SIG-M5 (cell line): ENCODE measurements around the gene TTC23L.
"Not testable (repeated sequence)": the region's sequence is repeated elsewhere in the genome, so short reads cannot be mapped to it uniquely, and the experiment has no call there.

ENCODE experiments used
- DNase-seq: peaks from one replicate; lab custom pipeline; 2025; lab: John Stamatoyannopoulos, UW

The TTC23L gene, protein sequence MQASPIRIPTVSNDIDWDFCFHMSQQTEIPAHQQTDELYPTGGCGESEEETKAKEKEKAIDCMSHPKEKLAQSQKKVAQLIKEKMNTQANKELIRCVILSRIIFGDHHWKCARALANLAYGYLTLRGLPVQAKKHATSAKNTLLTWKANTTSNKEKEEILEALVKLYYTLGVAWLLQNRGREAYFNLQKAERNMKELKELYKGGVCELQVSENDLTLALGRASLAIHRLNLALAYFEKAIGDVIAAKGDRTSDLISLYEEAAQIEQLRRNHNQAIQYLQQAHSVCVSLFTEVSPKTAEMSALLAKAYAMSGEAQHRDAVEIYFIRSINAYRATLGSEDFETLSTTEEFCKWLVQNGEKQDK

DNA sequence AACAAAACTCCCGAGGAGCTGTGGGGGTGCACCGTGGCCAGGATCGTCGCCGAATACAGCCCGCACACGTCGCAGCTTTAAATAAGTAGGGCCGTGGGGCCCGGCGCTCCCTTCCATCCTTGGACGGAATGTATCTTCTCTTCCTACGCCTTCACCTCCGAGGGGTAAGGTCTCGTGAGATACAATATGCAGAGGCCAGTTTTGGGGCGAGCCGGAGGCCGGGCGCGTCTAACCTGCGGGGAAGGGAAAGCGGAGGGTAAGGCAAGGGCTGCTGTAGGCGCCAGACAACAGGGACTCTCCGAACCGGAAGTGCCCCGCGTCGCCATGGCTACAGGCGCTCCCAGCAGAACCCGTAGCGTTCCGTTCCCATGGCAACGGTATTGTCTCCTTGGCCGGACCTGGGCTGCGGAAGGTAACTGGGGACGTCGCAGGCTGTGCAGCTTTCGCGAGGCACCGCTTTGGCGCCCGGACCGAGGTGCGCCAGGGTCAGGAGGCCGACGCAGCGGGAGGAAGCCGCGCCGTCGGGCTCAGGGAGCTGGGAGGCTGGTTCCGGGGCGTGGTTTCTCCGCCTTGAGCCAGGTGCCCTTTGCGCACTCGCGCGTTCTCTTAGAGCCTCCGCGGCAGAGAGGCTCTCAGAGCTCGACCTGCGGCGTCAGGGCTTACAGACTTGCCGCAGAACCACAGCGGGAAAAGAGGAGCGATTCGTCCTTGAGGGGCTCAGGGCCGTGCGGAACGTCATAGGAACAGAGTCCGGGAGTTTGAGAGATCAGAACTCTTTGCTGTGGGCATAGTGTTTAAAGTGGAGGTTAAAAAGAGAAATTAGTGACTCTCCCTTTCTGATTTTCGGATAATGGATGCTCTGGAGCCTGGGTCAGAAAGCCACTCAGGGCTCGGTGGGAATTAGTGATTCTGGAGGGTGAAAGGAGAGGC, at the start of gene TTC23L:
Gene TTC23L (plus strand): TSS at position 380 of the 930 bp plus-strand sequence. CDS start 1,508 bp downstream, outside the sequence.
- DNase-seq: no peak

DNA sequence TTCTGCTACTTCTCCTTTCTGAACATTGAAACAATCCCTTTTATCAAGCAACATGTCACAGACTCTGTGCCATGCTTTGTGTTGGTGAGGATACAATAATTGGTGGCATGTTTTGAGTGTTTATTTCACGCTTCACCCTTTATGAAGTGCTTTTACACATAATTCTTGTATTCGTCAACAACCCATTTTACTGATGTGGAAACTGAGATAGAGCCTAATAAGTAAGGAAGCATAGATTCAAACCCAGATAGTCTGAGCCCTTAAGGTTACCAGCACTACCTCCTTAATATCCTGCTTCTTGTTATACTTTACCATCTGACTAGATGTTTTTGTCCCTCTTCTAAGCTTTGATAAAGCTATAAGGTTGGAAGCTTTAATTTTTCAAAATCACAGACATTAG, 49.3 kb upstream of the TTC23L start:
- DNase-seq: no peak

DNA sequence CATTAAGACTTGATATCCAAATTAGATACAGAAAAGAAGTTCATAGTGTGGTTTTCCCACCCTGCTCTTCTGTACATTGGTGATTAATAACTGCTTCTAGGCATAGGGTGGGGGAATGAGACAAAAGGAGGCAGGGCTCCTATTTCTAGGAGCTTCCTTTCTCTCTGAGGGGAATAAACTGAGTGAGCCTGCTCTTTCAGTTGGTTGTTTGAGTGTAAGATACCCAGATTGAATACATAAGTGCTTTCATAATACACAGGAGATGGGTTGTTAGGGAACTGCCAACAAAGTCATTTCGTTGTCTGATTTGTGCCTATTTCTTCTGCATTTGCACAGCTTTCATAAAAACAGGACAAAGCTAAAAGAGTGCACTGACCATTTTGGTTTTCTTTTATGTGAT, 48.9 kb upstream of the TTC23L start:
- no peak for DNase-seq

DNA sequence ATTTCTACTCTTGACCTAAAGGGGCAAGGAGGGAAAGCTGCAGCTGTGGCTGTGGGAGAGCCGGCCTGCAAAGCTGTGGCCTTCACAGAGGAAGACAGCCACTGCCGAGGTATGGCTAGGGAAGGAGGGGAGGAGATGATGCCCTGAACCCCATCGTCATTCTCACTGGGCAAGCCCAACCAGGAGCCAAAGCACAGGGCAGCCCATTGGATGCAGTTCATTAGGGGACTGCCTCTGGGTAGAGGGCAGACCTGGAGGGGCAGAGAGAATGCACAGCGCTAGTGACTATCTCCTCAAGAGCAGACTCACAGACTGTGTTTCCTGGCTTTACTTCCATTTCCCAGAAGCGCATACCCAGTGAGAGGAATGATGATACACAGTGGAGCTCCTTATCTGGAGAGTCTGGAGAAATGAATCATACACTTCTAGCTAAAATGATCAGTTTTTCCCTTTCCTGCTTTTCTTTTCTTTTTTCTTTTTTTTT, 47.2 kb upstream of the TTC23L start:
- no peak for DNase-seq

DNA sequence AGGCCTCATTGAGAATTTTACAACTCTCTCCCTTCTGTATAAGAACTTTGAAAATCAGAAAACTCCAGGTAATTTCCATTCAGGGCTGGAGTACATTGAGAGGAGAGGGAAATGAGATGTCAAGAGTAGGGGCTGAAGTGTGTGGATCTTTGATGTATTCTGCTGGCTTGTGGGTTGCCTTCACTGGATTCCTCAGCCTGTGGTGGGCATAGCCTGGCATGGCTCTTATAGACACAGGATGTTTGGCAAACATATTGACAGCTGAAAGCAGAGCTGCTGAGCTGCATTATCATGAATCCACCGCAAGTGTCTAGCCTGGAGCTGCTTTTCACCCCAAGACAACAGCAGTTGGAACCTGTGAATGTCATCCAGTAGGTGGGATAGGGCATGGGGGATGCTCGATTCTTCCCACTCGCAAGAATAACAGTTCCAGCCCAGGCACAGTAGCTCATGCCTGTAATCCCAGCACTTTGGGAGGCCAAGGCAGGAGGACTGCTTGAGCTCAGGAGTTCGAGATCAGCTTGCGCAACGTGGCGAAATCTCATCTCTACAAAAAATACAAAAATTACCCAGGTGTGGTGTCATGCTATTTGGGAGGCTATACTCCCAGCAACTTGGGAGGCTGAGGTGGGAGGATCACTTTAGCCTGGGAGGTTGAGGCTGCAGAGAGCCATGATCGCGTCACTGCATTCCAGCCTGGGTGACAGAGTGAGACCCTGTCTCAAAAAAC, 36.0 kb upstream of the TTC23L start:
- DNase-seq: no peak

DNA sequence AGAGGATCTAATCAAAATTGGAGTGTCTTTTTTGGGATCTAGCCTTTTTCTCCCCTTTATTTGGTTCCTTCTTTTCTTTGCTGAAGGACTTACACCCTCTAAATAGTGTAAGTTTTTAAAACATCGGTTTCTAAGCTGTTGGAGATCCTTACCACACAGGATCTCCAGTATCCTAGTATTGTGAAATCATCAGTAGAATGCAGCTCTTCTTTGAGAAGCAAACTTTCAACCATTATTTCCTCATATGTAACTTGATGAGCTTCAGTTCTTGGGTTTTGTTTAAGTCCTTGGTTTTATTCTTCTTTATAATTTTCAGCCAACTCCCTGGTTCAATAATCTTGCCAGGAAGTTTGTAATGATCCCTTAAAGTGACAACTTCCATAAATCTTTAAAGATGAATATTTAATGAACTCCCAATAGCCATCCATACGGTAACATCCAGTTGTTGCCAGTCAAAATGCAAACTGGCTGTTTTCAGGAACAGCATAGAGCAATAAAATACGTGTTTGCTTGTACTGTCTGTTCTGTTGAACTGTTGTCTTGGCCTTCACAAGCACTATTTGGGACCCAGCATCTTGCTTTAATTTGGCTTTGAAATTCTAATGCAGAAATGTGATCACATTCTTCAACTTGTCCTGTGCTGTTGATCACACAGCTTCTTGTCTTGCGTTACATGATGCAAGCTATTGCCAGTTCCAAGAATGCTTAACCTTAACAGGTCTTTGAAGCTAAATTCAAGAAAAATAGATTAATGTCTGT, 34.8 kb upstream of the TTC23L start:
- DNase-seq: no peak

DNA sequence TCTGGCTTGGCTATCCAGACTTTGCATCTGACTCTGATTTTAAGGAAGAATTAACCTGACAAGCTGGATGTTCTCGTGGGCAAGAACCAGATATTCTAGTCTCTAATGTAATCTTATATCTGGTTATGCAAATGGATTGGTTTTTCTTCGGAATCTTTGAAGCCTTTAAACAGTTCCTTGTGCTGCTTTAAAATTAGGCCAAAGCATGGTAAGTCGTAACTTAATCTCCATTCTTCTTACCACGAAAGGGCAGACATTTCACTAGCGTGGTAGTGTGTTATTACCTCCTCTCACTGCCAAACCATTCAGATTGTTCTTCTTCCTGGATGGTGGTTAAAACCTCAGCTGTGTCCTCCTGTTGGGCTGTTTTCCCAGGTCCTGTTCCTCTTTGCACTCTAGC, 34.1 kb upstream of the TTC23L start:
- no peak for DNase-seq

DNA sequence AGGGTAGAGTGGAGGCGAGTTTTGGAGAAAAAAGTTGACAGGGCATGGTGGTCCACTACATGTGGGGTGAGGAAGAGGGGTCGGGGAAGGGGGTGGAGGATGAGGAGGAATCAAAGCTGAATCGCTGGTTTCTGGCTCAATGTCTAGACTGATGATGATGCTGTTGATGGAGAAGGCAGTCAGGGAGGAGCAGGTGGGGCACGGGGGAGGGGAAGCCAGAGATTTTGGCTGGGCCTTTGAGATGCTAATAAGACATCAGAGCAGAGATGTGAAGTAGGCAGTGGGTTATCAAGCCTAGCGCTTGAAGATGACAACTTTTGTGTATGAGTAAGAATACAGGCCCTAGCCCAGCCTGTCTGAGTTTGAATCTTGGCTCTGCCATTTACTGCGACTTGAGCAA, 32.4 kb upstream of the TTC23L start:
- DNase-seq: no peak

DNA sequence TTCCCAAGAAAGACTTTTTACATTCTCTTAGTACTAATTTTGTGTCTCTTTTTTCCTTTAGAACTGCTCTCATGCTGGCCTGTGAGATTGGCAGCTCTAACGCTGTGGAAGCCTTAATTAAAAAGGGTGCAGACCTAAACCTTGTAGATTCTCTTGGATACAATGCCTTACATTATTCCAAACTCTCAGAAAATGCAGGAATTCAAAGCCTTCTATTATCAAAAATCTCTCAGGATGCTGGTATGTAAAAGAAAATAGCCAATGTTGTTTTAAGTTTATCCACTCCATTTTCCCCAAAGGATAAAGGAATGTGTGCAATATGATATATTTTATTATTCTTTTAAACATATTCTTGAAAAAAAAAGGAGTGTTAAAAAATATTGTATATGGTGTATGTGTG, 27.3 kb upstream of the TTC23L start:
- DNase-seq: no peak

DNA sequence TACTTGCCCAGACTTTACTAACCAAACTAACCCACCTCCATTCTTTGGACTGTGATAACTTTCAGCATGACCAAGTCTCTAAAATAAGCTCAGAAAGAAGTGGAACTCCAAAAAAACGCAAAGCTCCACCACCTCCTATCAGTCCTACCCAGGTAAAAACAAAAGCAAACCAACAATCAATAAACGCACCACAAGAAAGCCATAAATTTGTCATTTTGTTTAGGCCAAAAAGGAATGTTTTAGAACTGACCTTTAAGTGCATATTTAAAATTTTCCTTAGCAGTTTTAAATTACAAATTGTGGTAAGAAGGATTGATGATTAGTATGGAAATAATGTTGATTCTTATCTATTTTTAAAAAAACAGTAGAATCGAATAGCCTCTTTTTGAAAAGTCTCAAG, 25.5 kb upstream of the TTC23L start:
- no peak for DNase-seq

DNA sequence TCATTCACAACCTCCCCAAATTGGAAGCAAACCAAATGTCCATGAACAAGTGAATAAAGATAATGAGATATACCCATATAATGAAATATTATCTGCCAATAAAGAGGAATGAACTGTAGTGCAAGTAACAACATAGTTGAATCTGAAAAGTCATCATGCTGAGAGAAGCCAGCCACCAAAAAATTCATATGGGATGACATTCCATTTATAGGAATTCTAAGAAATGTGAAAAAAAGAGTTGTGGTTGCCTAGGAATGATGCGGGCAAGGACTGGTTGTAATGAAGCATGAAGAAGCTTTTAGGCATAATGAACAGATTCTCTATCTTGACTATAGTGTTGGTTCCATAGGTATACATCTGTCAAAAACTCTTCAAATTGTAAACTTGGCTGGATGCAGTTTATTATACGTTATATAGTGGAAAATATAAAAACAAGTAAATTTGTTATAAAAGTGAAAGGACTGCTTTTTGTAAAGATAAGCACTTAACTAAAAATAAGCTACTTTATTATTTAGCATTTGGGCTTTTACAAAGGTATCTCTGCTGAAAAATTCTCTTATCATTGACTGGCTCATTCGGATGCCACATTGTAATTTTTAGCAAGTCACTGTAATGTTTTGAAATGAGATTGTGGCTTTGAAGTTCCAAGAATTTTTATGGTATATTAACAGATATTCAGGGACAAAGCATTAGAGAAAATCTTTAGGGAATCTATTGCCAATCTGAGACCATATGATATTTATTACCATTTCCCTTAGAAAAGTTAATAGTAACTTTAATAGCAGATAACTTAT, 21.2 kb upstream of the TTC23L start:
- no peak for DNase-seq

DNA sequence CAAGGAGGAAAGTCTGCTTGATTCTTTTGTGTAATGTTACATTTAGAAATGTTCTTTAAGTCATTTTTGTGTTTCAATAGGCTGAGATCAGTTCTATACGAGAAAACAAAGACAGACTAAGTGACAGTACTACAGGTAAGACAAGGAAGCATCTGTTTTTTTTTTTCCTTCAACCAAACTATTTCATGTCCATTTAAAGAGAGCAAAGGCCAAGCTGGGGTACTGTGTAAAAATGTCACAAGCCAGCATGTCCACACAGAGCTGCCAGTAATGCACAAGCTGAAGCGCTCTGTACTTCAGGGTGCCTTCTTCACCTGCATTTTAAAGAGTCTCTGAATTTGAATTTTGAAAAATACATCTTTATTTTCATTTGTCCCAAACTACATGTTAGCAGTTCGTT, 20.2 kb upstream of the TTC23L start:
- DNase-seq: no peak

DNA sequence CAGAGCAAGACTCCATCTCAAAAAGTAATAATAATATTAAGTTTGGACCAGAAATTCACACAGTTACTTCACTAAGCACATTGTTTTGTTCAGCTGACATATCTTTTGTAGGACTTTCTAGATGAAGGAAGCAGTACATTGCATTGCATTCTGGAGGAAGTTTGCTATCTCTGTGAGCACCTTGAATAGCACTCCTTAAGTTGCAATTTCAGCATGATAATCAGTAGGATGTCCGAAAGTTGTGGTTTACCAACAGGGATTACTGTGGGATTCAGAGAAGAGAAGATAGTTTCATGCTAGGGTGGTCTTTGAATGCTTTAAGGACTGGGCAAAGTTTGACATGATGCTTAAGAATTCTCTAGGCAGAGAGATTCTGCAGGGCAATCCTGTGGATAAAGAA, 18.4 kb upstream of the TTC23L start:
- no peak for DNase-seq

DNA sequence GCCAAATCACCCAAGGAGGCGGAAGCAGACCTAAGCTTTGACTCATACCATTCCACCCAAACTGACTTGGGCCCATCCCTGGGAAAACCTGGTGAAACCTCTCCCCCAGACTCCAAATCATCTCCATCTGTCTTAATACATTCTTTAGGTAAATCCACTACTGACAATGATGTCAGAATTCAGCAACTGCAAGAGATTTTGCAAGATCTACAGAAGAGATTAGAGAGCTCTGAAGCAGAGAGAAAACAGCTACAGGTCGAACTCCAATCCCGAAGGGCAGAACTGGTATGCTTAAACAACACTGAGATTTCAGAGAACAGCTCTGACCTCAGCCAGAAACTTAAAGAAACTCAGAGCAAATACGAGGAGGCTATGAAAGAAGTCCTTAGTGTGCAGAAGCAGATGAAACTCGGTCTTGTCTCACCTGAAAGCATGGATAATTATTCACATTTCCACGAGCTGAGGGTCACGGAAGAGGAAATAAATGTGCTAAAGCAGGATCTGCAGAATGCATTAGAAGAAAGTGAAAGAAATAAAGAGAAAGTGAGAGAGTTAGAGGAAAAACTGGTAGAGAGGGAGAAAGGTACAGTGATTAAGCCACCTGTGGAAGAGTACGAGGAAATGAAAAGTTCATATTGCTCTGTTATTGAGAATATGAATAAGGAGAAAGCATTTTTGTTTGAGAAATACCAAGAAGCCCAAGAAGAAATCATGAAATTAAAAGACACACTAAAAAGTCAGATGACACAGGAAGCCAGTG, 15.8 kb upstream of the TTC23L start:
- no peak for DNase-seq

DNA sequence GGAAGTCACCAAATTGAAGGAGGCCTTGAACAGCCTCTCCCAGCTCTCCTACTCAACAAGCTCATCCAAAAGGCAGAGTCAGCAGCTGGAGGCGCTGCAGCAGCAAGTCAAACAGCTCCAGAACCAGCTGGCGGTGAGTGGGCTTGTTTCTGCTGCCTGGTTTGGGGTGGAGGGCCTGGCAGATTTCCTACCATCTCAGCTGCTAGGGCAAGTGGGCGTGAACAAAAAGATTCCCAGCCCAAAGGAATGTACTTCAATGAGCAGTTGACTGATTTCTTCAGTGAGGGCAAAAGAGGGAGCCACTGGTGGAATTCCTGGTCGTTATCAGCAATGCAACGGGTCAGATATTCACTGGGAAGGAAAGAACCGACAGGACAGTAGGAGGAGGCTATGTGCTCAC, 12.6 kb upstream of the TTC23L start:
- no peak for DNase-seq

DNA sequence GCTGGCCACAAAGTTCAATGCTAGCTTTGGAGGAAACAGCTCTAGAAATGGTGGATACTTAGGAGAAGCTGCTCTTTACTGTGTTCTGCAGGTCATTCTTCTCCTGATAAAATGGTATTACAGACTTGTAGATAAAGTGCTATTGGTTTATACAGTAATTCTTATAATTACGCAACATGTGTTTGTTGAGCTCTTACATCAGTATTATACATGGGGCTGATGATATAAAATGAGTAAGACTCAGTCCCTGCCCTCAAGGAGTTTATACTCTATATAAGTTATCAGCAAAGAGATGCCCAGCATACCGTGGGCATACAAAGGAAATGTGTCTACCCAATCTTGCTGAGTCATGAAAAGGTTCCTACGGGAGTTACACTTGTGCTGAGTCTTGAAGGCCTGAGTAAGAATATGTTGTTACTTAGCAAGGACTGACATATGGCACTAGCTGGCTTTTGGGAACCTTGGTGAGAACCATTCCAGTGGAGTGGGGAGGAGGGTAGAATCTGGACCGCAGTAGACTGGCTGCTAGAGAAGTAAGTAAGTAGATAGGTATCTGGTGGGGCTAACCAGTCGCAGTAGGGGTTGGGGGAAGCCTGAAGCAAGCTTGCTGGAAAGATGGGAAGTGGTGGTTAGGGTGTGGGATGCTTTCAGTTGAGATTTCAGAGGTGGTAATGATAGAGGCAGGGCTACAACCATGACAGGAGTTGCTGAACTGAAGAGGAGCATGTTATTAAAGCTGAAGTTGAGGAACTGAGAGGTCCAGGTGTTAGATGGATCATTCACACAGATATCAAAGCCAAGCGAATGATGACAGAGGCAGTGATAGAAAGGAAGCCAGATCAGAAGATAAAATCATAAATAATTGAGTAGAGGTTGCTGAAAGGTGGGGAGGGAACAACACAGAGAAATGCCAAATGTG, 11.1 kb upstream of the TTC23L start:
- no peak for DNase-seq

DNA sequence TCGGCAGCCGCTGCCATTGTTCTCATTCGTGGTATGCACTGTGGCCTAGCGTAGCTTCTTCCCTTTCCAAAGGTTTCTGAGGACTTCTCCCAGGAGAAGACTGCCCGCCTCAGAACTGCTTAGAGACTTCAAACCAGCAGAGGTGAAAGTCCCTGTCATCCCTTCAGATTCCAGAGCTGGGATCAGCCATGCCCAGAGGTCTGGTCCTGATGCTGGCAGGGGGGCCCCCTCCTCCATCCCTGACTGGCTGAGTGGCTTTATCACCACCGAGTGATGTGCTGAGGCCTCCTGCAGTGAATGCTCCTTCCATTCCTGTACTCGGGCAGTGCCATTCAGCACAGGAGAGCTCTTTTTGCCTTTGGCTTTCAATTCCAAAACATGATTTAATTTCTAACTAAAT, 8.1 kb upstream of the TTC23L start:
- DNase-seq: not testable (repeated sequence)

DNA sequence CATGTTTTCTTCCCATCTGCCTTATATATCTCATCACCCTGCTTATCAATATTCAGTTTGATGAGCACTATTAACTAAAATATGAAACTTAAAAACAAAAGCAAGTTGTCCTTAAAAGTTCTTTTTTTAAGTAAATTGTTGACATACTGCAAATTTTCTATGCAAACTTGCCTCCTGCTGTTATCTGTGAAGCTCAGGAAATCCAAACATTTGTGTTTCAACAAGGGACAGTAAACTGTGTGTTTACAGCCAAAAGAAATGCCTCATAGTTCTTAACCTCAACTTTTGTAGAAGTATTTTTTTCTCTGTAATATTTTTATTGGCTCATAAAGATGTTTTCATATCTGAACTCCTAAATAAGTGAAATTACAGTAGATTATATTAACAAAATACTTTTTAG, 7.7 kb upstream of the TTC23L start:
- no peak for DNase-seq

DNA sequence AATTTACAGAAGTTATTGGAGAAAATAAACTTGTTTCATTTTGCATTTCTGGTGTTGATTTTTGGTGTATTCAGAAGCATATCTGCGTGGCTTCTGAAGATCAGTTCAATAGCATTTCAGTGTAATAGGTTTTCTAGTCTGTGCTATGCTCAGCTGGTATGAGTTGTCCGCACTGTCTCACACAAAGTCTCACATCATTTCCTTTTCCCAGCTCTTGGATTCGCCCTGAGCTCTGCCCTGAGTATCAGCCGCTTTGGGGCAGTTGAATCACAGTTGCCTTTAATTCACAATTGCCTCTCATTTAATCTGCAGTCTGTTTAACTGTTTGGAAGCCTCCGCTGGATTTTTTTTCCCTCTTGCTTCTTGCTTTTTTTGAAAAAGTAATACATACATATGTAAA, 6.4 kb upstream of the TTC23L start:
- DNase-seq: no peak
